ENCODE measurements around the gene TUBA4B.

Gene TUBA4B

DNA sequence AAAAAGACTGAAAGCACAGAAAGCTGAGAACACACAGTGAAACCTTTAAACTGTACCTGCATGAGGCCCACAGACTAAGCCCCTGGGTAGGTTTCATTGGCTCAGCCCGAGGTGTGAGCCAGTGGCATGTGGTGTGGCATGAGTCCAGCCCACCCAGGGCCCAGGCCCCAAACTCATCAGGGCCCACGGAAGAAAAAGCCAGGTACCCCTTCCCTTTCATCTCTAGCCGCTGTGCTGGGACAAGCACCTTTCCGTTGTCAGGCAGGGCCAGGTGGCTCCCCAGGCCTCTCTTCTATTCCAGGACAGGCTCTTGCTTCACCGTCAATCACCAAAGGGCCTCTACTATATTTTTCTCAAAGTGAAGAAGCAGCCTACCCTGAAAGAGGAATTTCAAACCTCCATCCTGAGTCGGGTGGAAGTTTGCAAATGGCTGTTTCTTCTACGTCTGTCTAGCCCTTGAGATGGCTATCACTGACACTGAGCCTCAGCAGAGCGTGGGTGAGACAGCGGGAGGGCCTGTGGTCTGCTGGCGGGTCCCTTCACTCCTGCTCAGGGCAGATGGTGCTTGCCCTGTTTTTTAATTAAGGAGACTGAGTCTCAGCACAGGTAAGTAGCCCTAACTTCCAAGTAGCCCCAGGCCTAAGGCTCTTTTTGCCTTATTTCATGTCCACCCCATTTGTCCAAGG, 34.7 kb downstream of the TUBA4B start:
- H4K20me1 ChIP-seq = peaks cover 16% of the 10 kb centered on the region; the same call in 1 of the 2 replicates
- no peak overlapping the region for H3K4me2 ChIP-seq
- H3K36me3 ChIP-seq = peaks cover 9% of the 10 kb centered on the region; the same call in 1 of the 2 replicates
- H3K9ac ChIP-seq = 0 out of 2 replicates have a peak overlapping the region, but pooled peaks have one; percentile 38
- H3K27ac ChIP-seq = peak overlapping the region; percentile 9; the same call in 1 of the 2 replicates
- H3K9me3 ChIP-seq = no peaks in the 10 kb centered on the region
- no peaks in the 10 kb centered on the region for H3K27me3 ChIP-seq
- no peak for TF ChIP-seq Cebpa-rat (IDR thresholded peaks at IDR 0.05)
- H3K4me3 ChIP-seq = no peak overlapping the region
- peaks cover 51% of the 10 kb centered on the region for H3K4me1 ChIP-seq

DNA sequence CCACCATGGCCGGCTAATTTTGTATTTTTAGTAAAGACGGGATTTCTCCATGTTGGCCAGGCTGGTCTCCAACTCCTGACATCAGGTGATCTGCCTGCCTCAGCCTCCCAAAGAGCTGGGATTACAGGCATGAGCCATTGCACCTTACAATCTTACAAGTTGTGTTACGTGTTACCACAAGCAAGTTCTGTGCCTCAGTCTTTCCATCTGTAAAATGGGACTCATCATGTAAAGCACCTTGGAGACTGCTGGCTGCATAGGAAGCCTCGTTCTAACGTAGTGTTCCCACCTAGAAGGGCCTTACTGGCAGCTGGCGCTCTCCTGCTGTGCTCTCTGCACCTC, 36.1 kb downstream of the TUBA4B start:
- H3K4me3 ChIP-seq = no peak overlapping the region
- H4K20me1 ChIP-seq = peaks cover 11% of the 10 kb centered on the region; the same call in 1 of the 2 replicates
- H3K27me3 ChIP-seq = no peaks in the 10 kb centered on the region
- no peak overlapping the region for H3K9ac ChIP-seq
- H3K36me3 ChIP-seq = peaks cover 8% of the 10 kb centered on the region; the same call in 1 of the 2 replicates
- no peak for TF ChIP-seq Cebpa-rat (IDR thresholded peaks at IDR 0.05)
- H3K4me1 ChIP-seq = peaks cover 42% of the 10 kb centered on the region
- no peak overlapping the region for H3K27ac ChIP-seq
- H3K4me2 ChIP-seq = no peak overlapping the region
- H3K9me3 ChIP-seq = no peaks in the 10 kb centered on the region

DNA sequence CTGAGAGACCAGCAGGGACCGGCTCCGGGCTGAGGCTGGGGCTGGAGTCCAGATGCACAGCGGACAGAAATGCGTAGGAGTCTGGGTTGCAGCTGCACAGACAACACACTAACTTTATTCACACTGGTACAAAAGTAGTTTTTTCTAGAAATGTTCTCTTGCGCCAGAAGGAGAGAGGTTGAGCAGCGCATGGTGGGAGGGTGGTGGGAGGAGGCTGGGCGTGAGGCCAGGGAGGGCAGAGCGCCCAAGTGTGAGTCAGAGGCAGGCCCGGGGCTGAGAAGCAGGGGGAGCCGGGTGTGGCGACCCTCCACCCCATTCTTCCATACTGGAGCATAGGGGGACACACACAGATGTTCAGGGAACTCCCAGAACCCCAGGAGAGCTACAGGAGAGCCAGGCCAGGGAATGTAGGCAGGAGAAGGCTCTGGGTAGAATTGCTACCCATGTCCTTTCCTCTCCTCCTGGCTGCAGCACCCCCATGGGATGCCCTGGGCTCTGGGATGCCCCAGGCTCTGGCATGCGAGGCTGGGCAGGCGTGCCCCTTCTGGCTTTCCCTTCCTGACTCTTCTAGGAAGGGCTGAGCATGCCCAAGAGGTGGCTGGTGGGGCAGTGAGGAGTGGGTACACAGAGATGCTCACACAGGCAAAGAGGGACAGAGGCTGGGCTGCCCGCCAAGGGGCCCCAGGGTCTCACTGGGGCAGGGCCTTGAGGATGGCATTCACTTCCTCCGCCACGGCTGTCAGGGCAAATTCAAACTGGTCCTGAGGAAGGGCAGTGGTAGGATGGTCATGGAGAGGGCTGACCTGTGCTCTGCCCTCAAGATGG, 36.7 kb downstream of the TUBA4B start:
- TF ChIP-seq Cebpa-rat (IDR thresholded peaks at IDR 0.05) = no peak
- no peaks in the 10 kb centered on the region for H3K9me3 ChIP-seq
- peaks cover 2% of the 10 kb centered on the region; the same call in 1 of the 2 replicates for H3K36me3 ChIP-seq
- H4K20me1 ChIP-seq = peaks cover 5% of the 10 kb centered on the region; the same call in 1 of the 2 replicates
- H3K27ac ChIP-seq = no peak overlapping the region
- no peaks in the 10 kb centered on the region for H3K27me3 ChIP-seq
- no peak overlapping the region for H3K9ac ChIP-seq
- H3K4me1 ChIP-seq = peaks cover 39% of the 10 kb centered on the region
- no peak overlapping the region for H3K4me2 ChIP-seq
- H3K4me3 ChIP-seq = no peak overlapping the region

DNA sequence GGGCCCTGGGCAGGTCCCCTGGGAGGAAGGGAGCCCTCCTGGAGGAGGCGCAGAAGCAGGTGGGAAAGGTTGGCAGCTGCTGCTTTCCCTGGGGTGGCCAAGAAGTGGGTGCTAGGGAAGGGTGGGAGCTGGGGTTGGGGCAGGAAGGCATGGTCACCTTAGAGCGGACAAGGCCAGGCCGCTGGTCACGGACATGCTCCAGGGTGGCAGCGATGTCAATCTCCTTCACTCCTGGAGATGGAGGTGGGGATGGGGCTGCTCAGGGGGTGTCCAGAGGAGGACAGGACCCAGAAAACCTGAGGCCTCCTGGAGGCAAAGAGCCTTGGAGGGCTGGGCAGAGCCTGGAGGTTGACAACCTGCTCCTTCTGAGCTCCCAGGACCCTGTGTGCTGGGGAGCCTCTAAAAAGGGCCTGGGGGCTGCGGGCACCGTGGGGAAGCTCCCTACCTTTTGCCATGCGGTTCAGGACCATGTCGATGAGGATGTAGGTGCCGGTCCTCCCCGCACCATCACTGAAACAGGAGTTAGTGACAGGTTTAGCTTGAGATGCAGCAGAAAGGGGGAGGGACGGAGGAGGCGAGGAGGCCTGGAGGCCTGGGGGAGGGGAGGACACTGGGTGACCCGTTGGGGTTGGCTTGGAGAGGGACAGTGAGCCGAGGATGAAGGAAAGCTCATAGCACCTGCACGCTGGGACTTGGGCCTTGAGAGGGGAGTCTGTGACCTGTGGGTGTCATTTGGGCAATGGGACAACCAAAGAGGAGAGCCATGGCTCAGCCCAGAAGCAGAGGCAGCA, 37.5 kb downstream of the TUBA4B start:
- no peaks in the 10 kb centered on the region; the same call in 1 of the 2 replicates for H3K36me3 ChIP-seq
- no peak overlapping the region for H3K4me2 ChIP-seq
- H3K9ac ChIP-seq = no peak overlapping the region
- no peak overlapping the region for H3K27ac ChIP-seq
- no peaks in the 10 kb centered on the region for H3K9me3 ChIP-seq
- H4K20me1 ChIP-seq = no peaks in the 10 kb centered on the region; the same call in 1 of the 2 replicates
- no peaks in the 10 kb centered on the region for H3K27me3 ChIP-seq
- H3K4me1 ChIP-seq = peaks cover 36% of the 10 kb centered on the region
- no peak for TF ChIP-seq Cebpa-rat (IDR thresholded peaks at IDR 0.05)
- H3K4me3 ChIP-seq = no peak overlapping the region

DNA sequence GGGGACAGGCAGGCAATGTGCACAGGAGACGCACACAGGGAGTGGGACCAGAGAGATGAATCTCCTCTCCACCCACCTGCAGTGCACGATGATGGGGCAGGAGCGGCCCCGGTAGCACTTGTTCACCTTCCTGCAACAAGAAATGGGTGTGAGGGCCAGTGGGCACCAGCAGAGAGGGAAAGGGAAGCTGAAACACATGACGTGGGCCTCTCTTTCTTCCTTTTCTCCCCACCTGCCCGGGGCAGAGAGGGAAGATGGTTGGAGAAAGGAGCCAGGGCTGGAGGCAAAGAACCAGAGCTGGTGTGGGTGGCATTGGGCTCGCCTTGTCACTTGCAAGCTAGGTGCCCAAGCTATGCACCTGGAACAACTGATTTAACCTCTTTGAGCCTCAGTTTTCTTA, 38.4 kb downstream of the TUBA4B start:
- Histone ChIP-seq H3K4me1 (peaks cover 28% of the 10 kb centered on the region), H3K9ac (no peak overlapping the region), H3K4me3 (no peak overlapping the region), H3K27me3 (no peaks in the 10 kb centered on the region), H4K20me1 (no peaks in the 10 kb centered on the region), H3K36me3 (no peaks in the 10 kb centered on the region; the same call in 1 of the 2 replicates), H3K27ac (no peak overlapping the region), H3K4me2 (no peak overlapping the region), H3K9me3 (no peaks in the 10 kb centered on the region)
- TF ChIP-seq Cebpa-rat (IDR thresholded peaks at IDR 0.05) = no peak

DNA sequence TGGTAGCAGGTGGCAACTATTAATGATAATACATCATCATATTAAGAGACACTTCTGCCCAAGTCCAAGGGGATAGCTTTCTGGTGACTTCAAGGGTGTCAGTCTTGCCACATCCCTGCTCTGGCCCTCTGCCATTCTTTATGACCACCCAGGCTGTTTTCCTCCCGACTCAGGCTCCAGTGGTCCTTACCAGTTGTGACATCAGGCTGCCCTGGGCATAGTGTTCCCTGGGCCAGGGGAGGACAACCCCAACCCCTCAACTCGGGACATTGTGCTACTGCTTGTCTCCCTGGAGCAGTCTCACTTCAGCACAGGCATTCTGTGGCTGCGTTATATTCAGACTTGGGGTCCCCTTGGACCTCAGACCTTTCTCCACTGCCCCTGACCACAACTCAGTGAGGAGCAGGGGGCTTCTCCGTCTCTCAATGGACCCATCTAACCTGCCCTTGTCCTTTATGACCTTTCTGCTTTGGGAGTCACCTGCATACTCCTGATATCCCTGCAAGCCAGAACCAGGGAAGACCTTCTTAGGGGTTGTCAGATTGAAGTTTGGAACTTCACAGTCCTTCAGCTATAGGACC, 39.0 kb downstream of the TUBA4B start:
- H3K36me3 ChIP-seq = no peaks in the 10 kb centered on the region
- no peak overlapping the region for H3K9ac ChIP-seq
- no peak overlapping the region for H3K4me2 ChIP-seq
- H3K4me1 ChIP-seq = peaks cover 25% of the 10 kb centered on the region
- TF ChIP-seq Cebpa-rat (IDR thresholded peaks at IDR 0.05) = no peak
- no peak overlapping the region for H3K4me3 ChIP-seq
- H3K9me3 ChIP-seq = no peaks in the 10 kb centered on the region
- no peak overlapping the region for H3K27ac ChIP-seq
- no peaks in the 10 kb centered on the region for H4K20me1 ChIP-seq
- no peaks in the 10 kb centered on the region for H3K27me3 ChIP-seq

DNA sequence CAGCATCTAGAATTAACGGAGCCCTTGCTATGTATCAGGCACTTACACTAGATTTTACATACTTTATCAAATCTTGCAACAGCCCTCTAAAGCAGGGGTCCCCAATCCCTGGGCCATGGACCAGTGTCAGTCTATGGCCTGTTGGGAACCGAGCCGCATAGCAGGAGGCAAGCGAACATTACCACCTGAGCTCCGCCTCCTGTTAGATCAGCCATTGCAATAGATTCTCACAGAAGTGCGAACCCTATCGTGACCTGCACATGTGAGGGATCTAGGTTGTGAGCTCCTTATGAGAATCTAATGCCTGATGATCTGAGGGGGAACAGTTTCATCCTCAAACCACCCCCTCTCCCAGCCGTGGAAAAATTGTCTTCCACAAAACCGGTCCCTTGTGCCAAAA, 39.6 kb downstream of the TUBA4B start:
- Histone ChIP-seq H3K4me2 (no peak overlapping the region), H3K4me1 (peaks cover 25% of the 10 kb centered on the region), H3K4me3 (no peak overlapping the region), H3K27ac (no peak overlapping the region), H3K36me3 (no peaks in the 10 kb centered on the region), H3K27me3 (no peaks in the 10 kb centered on the region), H3K9ac (no peak overlapping the region), H4K20me1 (no peaks in the 10 kb centered on the region), H3K9me3 (no peaks in the 10 kb centered on the region)
- TF ChIP-seq Cebpa-rat (IDR thresholded peaks at IDR 0.05) = no peak

DNA sequence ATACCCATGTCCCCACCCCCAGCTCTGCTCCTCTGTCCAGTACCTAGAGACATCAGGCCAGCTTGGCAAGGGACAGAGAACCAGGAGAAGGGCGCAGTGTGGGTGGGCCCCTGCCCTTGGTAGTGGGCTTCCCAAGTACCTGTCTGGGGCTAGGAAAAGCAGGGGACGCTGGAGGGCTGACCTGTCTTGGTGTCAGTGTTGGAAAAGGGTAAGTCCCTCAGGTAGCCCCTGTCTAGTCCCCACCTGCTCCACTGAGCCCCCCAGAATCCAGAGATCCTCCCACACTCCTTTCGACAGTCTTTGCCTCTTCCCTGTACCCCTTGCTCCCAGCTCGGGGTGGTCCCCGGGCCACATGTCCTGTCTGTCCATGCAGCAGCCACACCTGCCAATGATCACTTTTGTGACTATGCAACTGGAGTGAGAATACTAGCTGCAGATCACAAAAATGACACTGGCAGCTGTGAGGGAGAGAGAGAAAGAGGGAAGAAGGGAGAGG, 40.7 kb downstream of the TUBA4B start:
- Histone ChIP-seq H3K36me3 (no peaks in the 10 kb centered on the region), H3K9ac (peak overlapping the region; percentile 91; the same call in 1 of the 2 replicates), H3K27ac (peak overlapping the region; percentile 90), H3K4me1 (peaks cover 20% of the 10 kb centered on the region), H3K4me3 (no peak overlapping the region; the same call in 1 of the 2 replicates), H3K4me2 (peak overlapping the region; percentile 96), H3K27me3 (peaks cover under 1% of the 10 kb centered on the region; the same call in 1 of the 2 replicates), H4K20me1 (no peaks in the 10 kb centered on the region), H3K9me3 (no peaks in the 10 kb centered on the region)
- TF ChIP-seq Cebpa-rat (IDR thresholded peaks at IDR 0.05) = no peak

Measured in BLaER1 (cell line).